Measurements from ENCODE around the gene DPH3.

DNA sequence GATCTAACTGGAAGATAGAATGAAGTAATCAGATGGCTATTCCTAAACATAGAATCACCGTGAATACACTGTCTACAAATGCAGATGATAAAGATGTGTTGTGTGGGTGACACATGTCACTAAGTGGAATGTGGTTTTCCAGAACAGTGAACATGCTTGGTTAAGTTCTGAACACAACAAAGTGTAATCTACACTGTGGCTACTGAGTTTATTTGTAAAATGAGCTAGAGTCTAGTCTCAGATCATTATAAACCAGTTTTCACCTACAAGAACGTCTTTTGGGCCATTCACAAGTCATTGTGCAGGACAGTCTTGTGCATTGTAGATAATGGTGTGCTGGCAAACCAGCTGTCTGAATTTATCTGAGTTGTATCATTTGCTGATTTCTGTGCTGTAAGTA lies 35.6 kb upstream of the DPH3 start:
- TF ChIP-seq, protein P1, sequence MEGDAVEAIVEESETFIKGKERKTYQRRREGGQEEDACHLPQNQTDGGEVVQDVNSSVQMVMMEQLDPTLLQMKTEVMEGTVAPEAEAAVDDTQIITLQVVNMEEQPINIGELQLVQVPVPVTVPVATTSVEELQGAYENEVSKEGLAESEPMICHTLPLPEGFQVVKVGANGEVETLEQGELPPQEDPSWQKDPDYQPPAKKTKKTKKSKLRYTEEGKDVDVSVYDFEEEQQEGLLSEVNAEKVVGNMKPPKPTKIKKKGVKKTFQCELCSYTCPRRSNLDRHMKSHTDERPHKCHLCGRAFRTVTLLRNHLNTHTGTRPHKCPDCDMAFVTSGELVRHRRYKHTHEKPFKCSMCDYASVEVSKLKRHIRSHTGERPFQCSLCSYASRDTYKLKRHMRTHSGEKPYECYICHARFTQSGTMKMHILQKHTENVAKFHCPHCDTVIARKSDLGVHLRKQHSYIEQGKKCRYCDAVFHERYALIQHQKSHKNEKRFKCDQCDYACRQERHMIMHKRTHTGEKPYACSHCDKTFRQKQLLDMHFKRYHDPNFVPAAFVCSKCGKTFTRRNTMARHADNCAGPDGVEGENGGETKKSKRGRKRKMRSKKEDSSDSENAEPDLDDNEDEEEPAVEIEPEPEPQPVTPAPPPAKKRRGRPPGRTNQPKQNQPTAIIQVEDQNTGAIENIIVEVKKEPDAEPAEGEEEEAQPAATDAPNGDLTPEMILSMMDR (optimal IDR thresholded peaks at IDR 0.05 in 1 of 3, IDR thresholded peaks at IDR 0.05 in 1 of 3, conservative IDR thresholded peaks at IDR 0.05 in 1 of 3; ENCODE audit: extremely low read depth in 1 of 3, insufficient read depth in 2 of 3, low read length in 3 of 3): no peak
- TF ChIP-seq EZH2 (IDR thresholded peaks at IDR 0.05; ENCODE audit: low read length): no peak
